Measurements from ENCODE around the gene MPV17L2.

Gene MPV17L2

GRCh38 chr19:18227781-18228271 lies 34.8 kb downstream of the MPV17L2 start:
- Histone ChIP-seq H3K4me3 (ENCODE audit: low read length) (no peak overlapping the region), H3K79me2 (ENCODE audit: low read length) (no peaks in the 10 kb centered on the region), H3K27me3 (replicated peaks; ENCODE audit: insufficient read depth, low read length) (peaks cover 65% of the 10 kb centered on the region), H3K27ac (ENCODE audit: low read length) (no peak overlapping the region), H3K9me2 (replicated peaks; ENCODE audit: insufficient read depth, low read length) (no peaks in the 10 kb centered on the region), H3K9ac (ENCODE audit: low read length) (no peak overlapping the region), H3K9me3 (replicated peaks; ENCODE audit: insufficient read depth, low read length) (no peaks in the 10 kb centered on the region), H3K4me2 (ENCODE audit: low read depth, low read length) (no peak overlapping the region), H3K4me1 (ENCODE audit: low read length) (no peaks in the 10 kb centered on the region), H2AFZ (ENCODE audit: low read length) (no peak overlapping the region), H4K20me1 (ENCODE audit: insufficient read depth, low read length) (no peaks in the 10 kb centered on the region), H3K36me3 (replicated peaks; ENCODE audit: insufficient read depth, low read length) (no peaks in the 10 kb centered on the region), H3F3A (ENCODE audit: insufficient read depth, low read length) (no peaks in the 10 kb centered on the region)
- no peak for TF ChIP-seq EZH2 (optimal IDR thresholded peaks at IDR 0.05; ENCODE audit: low read depth, low read length)
- no peak for DNase-seq

DNA sequence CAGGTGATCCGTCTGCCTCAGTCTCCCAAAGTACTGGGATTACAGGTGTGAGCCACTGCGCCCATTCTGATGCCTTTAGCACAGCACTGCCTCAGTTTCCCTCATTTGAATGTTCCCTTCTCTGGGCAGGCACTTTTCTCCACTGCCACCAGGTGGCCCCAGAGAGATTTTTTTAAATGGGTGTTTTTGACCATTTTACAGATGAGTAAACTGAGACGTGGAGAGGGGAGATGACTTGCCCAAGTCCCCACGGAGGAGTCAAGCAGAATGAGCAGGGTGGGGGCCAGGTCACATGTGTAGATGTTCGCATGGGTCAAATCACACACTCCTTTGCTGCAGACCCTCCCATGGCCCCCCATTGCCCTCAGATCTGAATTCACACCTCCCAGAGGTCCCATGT lies 36.5 kb downstream of the MPV17L2 start:
- TF ChIP-seq EZH2phosphoT487 (IDR thresholded peaks at IDR 0.05; ENCODE audit: low read length) = no peak
- TF ChIP-seq, protein P1, sequence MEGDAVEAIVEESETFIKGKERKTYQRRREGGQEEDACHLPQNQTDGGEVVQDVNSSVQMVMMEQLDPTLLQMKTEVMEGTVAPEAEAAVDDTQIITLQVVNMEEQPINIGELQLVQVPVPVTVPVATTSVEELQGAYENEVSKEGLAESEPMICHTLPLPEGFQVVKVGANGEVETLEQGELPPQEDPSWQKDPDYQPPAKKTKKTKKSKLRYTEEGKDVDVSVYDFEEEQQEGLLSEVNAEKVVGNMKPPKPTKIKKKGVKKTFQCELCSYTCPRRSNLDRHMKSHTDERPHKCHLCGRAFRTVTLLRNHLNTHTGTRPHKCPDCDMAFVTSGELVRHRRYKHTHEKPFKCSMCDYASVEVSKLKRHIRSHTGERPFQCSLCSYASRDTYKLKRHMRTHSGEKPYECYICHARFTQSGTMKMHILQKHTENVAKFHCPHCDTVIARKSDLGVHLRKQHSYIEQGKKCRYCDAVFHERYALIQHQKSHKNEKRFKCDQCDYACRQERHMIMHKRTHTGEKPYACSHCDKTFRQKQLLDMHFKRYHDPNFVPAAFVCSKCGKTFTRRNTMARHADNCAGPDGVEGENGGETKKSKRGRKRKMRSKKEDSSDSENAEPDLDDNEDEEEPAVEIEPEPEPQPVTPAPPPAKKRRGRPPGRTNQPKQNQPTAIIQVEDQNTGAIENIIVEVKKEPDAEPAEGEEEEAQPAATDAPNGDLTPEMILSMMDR (IDR thresholded peaks at IDR 0.05; ENCODE audit: low read length) = peak; percentile 49
- H3F3A ChIP-seq (ENCODE audit: insufficient read depth, low read length) = no peaks in the 10 kb centered on the region
- H3K79me2 ChIP-seq (ENCODE audit: low read length) = no peaks in the 10 kb centered on the region
- no peak for DNase-seq
- H3K27me3 ChIP-seq (replicated peaks; ENCODE audit: insufficient read depth, low read length) = peaks cover 59% of the 10 kb centered on the region
- H3K36me3 ChIP-seq (replicated peaks; ENCODE audit: insufficient read depth, low read length) = no peaks in the 10 kb centered on the region
- no peak overlapping the region for H3K4me3 ChIP-seq (ENCODE audit: low read length)
- H3K27ac ChIP-seq (ENCODE audit: low read length) = no peak overlapping the region
- no peaks in the 10 kb centered on the region for H3K9me3 ChIP-seq (replicated peaks; ENCODE audit: insufficient read depth, low read length)
- no peaks in the 10 kb centered on the region for H3K4me1 ChIP-seq (ENCODE audit: low read length)
- H3K9ac ChIP-seq (ENCODE audit: low read length) = no peak overlapping the region
- no peaks in the 10 kb centered on the region for H4K20me1 ChIP-seq (ENCODE audit: insufficient read depth, low read length)
- no peak overlapping the region for H2AFZ ChIP-seq (ENCODE audit: low read length)
- H3K4me2 ChIP-seq (ENCODE audit: low read depth, low read length) = no peak overlapping the region
- no peaks in the 10 kb centered on the region for H3K9me2 ChIP-seq (replicated peaks; ENCODE audit: insufficient read depth, low read length)

DNA sequence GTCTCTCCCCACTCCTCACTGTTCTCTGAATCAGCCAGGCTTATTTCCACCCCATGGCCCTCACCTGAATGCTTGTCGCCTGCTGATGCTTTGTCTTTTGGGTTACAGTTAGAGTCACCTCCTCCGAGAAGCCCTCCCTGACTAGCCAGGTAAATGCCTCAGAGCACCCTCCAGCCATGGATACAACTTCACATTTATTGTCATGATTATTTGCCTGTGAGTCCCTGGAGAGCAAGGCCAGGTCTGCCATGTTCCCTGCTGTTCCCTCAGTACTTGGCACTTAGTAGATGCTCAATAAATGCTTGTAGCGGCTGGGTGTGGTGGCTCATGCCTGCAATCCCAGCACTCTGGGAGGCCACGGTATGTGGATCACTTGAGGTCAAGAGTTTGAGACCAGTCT lies 36.9 kb downstream of the MPV17L2 start:
- TF ChIP-seq EZH2 (optimal IDR thresholded peaks at IDR 0.05; ENCODE audit: low read depth, low read length) (no peak), EZH2phosphoT487 (IDR thresholded peaks at IDR 0.05; ENCODE audit: low read length) (no peak)
- TF ChIP-seq, protein P1 (IDR thresholded peaks at IDR 0.05; ENCODE audit: low read length) = no peak
- H3K4me1 ChIP-seq (ENCODE audit: low read length) = no peaks in the 10 kb centered on the region
- no peak for DNase-seq

GRCh38 chr19:18230941-18231734 lies 38.1 kb downstream of the MPV17L2 start:
- no peak overlapping the region for H2AFZ ChIP-seq (ENCODE audit: low read length)
- TF ChIP-seq EZH2phosphoT487 (IDR thresholded peaks at IDR 0.05; ENCODE audit: low read length) (no peak), EZH2 (optimal IDR thresholded peaks at IDR 0.05; ENCODE audit: low read depth, low read length) (no peak)
- TF ChIP-seq, protein P1 (IDR thresholded peaks at IDR 0.05; ENCODE audit: low read length) = no peak
- no peak overlapping the region for H3K9ac ChIP-seq (ENCODE audit: low read length)
- H3K4me2 ChIP-seq (ENCODE audit: low read depth, low read length) = no peak overlapping the region
- H3K27ac ChIP-seq (ENCODE audit: low read length) = no peak overlapping the region
- no peaks in the 10 kb centered on the region for H3K79me2 ChIP-seq (ENCODE audit: low read length)
- DNase-seq = no peak
- peaks cover 47% of the 10 kb centered on the region for H3K27me3 ChIP-seq (replicated peaks; ENCODE audit: insufficient read depth, low read length)
- no peaks in the 10 kb centered on the region for H3K9me3 ChIP-seq (replicated peaks; ENCODE audit: insufficient read depth, low read length)
- H3F3A ChIP-seq (ENCODE audit: insufficient read depth, low read length) = no peaks in the 10 kb centered on the region
- no peaks in the 10 kb centered on the region for H3K36me3 ChIP-seq (replicated peaks; ENCODE audit: insufficient read depth, low read length)
- no peaks in the 10 kb centered on the region for H3K9me2 ChIP-seq (replicated peaks; ENCODE audit: insufficient read depth, low read length)
- H4K20me1 ChIP-seq (ENCODE audit: insufficient read depth, low read length) = no peaks in the 10 kb centered on the region
- H3K4me1 ChIP-seq (ENCODE audit: low read length) = no peaks in the 10 kb centered on the region
- H3K4me3 ChIP-seq (ENCODE audit: low read length) = no peak overlapping the region

More for the DNA sequence above, 36.9 kb downstream of the MPV17L2 start:
- no peak overlapping the region for H3K9ac ChIP-seq (ENCODE audit: low read length)
- H3K9me2 ChIP-seq (replicated peaks; ENCODE audit: insufficient read depth, low read length) = no peaks in the 10 kb centered on the region
- H3K27ac ChIP-seq (ENCODE audit: low read length) = no peak overlapping the region
- H2AFZ ChIP-seq (ENCODE audit: low read length) = no peak overlapping the region
- H3K79me2 ChIP-seq (ENCODE audit: low read length) = no peaks in the 10 kb centered on the region
- no peaks in the 10 kb centered on the region for H3K36me3 ChIP-seq (replicated peaks; ENCODE audit: insufficient read depth, low read length)
- no peaks in the 10 kb centered on the region for H4K20me1 ChIP-seq (ENCODE audit: insufficient read depth, low read length)
- H3F3A ChIP-seq (ENCODE audit: insufficient read depth, low read length) = no peaks in the 10 kb centered on the region
- peaks cover 58% of the 10 kb centered on the region for H3K27me3 ChIP-seq (replicated peaks; ENCODE audit: insufficient read depth, low read length)
- no peaks in the 10 kb centered on the region for H3K9me3 ChIP-seq (replicated peaks; ENCODE audit: insufficient read depth, low read length)
- H3K4me2 ChIP-seq (ENCODE audit: low read depth, low read length) = no peak overlapping the region
- no peak overlapping the region for H3K4me3 ChIP-seq (ENCODE audit: low read length)

Measured in MM.1S (cell line).